Measurements from ENCODE around the gene CACNA2D2.

DNA sequence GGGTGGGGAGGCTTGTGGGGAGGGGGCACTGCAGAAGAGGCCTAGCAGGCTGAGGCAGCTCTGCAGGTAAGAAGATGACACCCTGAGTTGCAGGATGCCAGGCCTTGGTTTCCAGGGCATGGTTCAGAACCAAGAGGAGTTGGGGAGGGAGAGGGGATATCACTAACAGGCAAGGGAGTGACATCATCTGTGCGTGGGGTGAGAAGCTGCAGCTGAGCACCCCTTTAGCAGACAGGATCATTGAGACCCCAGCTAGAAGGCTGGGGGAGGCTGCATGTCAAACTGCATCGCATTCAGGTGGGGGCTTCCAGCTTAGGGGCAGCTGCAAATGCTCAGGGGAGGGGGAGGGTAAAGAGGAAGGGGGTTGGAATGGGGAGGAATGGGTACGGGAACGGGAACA lies 23.0 kb downstream of the CACNA2D2 start:
- no peak for TF ChIP-seq CTCF (conservative IDR thresholded peaks at IDR 0.05)
- no peak for TF ChIP-seq EZH2 (IDR thresholded peaks at IDR 0.05; ENCODE audit: low read depth)

All from PC-9 (cell line).